Fibroblast of mammary gland (primary cell): Measurements from ENCODE around the gene PTGDR.

Experiments
- DNase-seq: peaks from one replicate; pipeline ENCODE4 v3.0.0-alpha.2; 2010; ENCODE audit warnings: low read depth
- H3K4me3 ChIP-seq: 2 replicates; pipeline ENCODE4 v1.5.1; 2011; ENCODE audit warnings: low read depth, mild to moderate bottlenecking, low read length, moderate library complexity; ENCODE audit not compliant: control insufficient read depth
- CTCF ChIP-seq: conservative IDR thresholded peaks from 2 replicates; pipeline ENCODE4 v1.5.1; 2011; ENCODE audit warnings: low read depth, low read length, inconsistent platforms; ENCODE audit not compliant: control insufficient read depth, insufficient read depth

The PTGDR gene

DNA sequence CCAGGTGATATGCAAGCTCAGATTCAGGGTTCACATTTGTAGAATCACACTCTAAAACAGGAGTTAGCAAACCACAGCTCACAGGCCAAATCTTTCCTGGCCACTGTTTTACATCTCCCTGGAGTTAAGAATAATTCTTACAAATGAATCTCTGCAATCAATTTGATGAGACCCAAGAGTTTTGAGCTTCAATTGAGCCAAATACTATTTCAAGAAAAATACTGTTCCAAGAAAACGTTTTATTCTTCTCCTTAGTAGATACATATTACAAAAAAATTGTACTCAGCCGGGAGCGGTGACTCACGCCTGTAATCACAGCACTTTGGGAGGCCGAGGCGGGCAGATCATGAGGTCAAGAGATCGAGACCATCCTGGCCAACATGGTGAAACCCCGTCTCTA is 2.5 kb downstream of the PTGDR start:
- no peak for TF ChIP-seq CTCF
- no peak for DNase-seq
- H3K4me3 ChIP-seq, result no peak overlapping the region

DNA sequence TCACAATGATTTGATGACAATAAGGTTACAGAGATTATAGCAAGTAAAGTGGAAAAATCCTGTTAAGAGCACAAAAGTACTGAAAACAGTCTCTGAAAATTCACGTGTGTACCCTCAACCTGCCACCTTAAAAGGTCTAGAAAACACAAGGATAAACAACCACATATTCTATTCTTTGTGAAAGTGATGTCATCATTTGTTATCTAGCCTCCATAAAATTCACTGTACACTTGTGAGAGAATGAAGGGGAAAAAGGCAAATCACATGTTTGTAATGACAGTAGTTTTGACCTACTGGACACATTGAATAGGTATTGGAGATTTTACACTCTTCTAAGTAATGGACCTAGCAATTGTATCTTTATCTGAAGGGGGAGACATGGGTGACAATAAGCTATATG is 4.0 kb downstream of the PTGDR start:
- TF ChIP-seq CTCF, result no peak
- H3K4me3 ChIP-seq, result no peak overlapping the region
- no peak for DNase-seq

DNA sequence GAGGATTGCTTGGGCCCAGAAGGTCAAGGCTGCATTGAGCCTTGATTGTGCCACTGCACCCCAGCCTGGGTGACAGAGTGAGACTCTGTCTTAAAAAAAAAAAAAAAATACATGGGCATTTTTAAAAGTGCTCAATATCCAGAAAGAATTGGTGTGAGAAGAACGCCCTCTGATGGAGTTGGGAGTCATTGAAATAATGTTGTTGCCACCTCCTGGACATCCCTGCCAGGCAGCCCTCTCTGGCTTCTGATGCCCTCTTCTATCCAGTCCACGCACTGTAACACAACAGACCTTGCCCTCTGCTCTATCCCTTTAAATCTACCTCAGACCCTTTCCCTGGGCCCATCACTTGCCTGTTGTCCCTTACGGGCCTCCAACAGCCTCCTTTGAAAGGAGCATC is 4.9 kb downstream of the PTGDR start:
- DNase-seq, result peak; percentile 64
- TF ChIP-seq CTCF, result peak; percentile 59
- H3K4me3 ChIP-seq, result no peak overlapping the region

GRCh38 chr14:52275372-52275771 is 7.9 kb downstream of the PTGDR start:
- no peak for DNase-seq
- no peak for TF ChIP-seq CTCF
- no peak overlapping the region for H3K4me3 ChIP-seq

- TF ChIP-seq CTCF, result no peak
- DNase-seq, result no peak
- H3K4me3 ChIP-seq, result no peak overlapping the region
These were observed 10.1 kb downstream of the PTGDR start for GRCh38 chr14:52277552-52277951.

DNA sequence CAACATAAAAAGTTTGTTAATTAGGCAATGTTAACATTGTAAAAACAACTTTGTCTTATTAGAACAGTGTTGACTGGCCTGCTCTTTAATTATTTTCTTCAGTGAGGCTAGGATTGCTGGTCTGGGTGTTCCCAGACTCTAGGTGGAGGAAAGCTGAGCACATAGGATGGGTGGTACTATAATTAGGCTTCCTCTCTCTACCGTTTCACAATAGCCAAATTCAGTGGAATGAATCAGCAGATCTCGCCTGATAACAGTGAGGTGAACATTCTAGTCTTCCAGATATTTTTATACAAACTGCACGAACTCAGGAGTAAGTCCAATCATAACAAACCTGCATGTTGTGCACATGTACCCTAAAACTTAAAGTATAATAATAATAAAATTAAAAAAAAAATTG is 11.9 kb downstream of the PTGDR start:
- peak; percentile 51 for DNase-seq
- H3K4me3 ChIP-seq, result no peak overlapping the region
- no peak for TF ChIP-seq CTCF

DNA sequence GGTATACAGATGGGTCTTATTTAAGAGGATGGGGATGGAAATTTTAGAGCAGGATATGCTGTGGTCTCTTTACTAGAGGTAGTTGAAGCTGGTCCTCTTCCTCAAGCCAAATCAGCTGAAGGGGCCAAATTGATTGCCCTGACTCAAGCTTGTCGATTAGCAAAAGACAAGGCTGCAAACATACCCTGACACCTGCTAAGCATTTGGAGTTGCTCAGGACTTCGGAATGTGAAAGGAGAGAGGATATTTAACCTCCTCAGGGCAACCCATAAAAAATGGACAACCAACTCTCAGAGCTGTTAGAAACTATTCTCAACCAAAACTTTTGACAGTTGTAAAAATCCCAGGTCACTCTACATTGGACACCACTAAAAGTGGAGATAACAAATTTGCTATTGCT is 15.6 kb downstream of the PTGDR start:
- TF ChIP-seq CTCF, result no peak
- H3K4me3 ChIP-seq, result no peak overlapping the region
- no peak for DNase-seq
